Tibial nerve (tissue), 4 donors: Measurements from ENCODE around the gene POLR3F.

ENCODE experiments used
- CTCF ChIP-seq, 5 experiments: fragments of 200-600 bp in 3 of 5; fragments of 450-650 bp in 2 of 5; sonication (generic) in 3 of 5; IDR thresholded peaks; one replicate each; pipeline ENCODE4 v1.5.1; 2016 to 2019; ENCODE audit warnings: antibody characterized with exemption in 5 of 5, mild to moderate bottlenecking in 3 of 5, moderate library complexity in 2 of 5
- EP300 ChIP-seq, 2 donors: sonication (generic); formaldehyde crosslinking; IDR thresholded peaks; one replicate each; pipeline ENCODE4 v1.6.1; 2017; ENCODE audit warnings: antibody characterized with exemption in 2 of 2, mild to moderate bottlenecking in 1 of 2
- POLR2A ChIP-seq, 2 donors: fragments of 450-650 bp; IDR thresholded peaks; one replicate each; pipeline ENCODE4 v1.6.1; 2017; ENCODE audit warnings: antibody characterized with exemption in 2 of 2, mild to moderate bottlenecking in 2 of 2, moderate library complexity in 2 of 2

GRCh38 chr20:18533978-18534644 lies 66.9 kb downstream of the POLR3F start:
- TF ChIP-seq CTCF (IDR thresholded peaks at IDR 0.05) (no peak), POLR2A (IDR thresholded peaks at IDR 0.05) (no peak), EP300 (IDR thresholded peaks at IDR 0.05) (no peak)
